Epithelial cell of proximal tubule (primary cell): ENCODE measurements around the gene AGL. TPM values are rescaled to one million over a fixed set of nuclear protein-coding genes. Genes with fewer than 3 reads are reported as not detected.
"Not testable (repeated sequence)": the region's sequence is repeated elsewhere in the genome, so short reads cannot be mapped to it uniquely, and the experiment has no call there.

ENCODE experiments used
- DNase-seq: peaks from one replicate; pipeline ENCODE4 v3.0.0-alpha.2; 2011; ENCODE audit warnings: low read depth
- H3K4me3 ChIP-seq: 2 replicates; pipeline ENCODE4 v1.5.1; 2011; ENCODE audit warnings: low read depth, mild to moderate bottlenecking, low read length
- CTCF ChIP-seq: conservative IDR thresholded peaks from 2 replicates; pipeline ENCODE4 v1.5.1; 2012; ENCODE audit warnings: low read depth, mild to moderate bottlenecking, low read length
- total RNA-seq: library from RNA; depleted of rRNA; stranded (reverse); fragments of >200 nt; gene quantifications from 2 replicates; pipeline ENCODE4 v1.2.3, GENCODE V29; 2015

AGL gene
- total RNA-seq, 1 donor from 2014 or later: 9.1 TPM

DNA sequence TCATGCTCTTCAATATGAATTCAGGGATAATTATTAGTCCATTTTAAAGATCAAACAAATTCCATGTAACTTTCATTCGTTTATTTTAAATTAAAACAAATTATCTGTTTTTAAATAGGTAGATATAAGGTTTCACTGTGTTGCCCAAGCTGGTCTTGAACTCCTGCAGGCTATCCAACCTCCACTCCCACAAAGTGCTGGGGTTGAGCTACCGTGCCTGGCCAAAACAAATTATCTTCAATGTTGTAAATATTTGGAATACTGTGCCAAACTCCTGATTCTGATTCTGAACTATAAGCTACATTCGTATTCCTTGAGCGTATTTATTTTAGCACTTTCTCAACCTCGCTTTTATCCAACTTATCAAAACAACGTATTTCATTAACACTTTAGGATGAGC lies 19.6 kb downstream of the AGL start:
- no peak for TF ChIP-seq CTCF
- no peak for DNase-seq
- no peak overlapping the region for H3K4me3 ChIP-seq

- TF ChIP-seq CTCF: no peak
- no peak for DNase-seq
- no peak overlapping the region for H3K4me3 ChIP-seq
Observed at GRCh38 chr1:99872063-99872462, 21.9 kb downstream of the AGL start.

DNA sequence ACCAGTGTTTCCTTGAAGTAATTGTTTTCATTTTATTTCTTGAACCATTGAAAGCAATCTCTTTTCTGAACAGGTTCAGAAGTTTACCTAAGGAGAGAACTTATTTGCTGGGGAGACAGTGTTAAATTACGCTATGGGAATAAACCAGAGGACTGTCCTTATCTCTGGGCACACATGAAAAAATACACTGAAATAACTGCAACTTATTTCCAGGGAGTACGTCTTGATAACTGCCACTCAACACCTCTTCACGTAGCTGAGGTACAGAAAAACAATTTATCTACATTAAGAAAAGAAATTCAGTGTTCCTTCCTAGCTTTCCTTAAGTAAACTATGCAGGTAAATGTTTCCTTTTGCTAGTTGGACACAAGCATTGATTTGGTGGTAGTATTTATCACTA lies 27.4 kb downstream of the AGL start:
- DNase-seq: no peak
- no peak for TF ChIP-seq CTCF
- no peak overlapping the region for H3K4me3 ChIP-seq

GRCh38 chr1:99886179-99886578 lies 36.0 kb downstream of the AGL start:
- no peak for DNase-seq
- no peak for TF ChIP-seq CTCF

GRCh38 chr1:99886841-99887240 lies 36.7 kb downstream of the AGL start:
- DNase-seq: no peak

More at GRCh38 chr1:99886179-99886578, 36.0 kb downstream of the AGL start:
- H3K4me3 ChIP-seq: no peak overlapping the region

DNA sequence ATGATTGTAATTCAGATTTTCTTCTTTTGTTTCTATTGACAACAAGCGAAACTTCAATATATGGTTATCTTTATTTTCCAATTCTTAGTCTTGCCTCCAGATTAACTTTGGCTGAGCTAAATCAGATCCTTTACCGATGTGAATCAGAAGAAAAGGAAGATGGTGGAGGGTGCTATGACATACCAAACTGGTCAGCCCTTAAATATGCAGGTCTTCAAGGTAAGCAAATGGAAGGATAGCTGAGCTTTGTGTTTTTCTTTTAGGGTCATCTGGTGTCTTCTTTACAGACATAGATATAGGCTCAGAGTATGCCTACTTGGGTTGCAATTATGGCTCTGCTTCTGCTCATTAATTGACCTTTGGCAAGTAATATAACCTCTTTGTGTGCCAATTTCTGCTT lies 37.7 kb downstream of the AGL start:
- no peak for TF ChIP-seq CTCF
- no peak for DNase-seq

More at GRCh38 chr1:99886841-99887240, 36.7 kb downstream of the AGL start:
- no peak for TF ChIP-seq CTCF
- H3K4me3 ChIP-seq: no peak overlapping the region

GRCh38 chr1:99891997-99892396 lies 41.8 kb downstream of the AGL start:
- no peak for TF ChIP-seq CTCF
- DNase-seq: no peak
- no peak overlapping the region for H3K4me3 ChIP-seq

More for the DNA sequence above, 37.7 kb downstream of the AGL start:
- no peak overlapping the region for H3K4me3 ChIP-seq

DNA sequence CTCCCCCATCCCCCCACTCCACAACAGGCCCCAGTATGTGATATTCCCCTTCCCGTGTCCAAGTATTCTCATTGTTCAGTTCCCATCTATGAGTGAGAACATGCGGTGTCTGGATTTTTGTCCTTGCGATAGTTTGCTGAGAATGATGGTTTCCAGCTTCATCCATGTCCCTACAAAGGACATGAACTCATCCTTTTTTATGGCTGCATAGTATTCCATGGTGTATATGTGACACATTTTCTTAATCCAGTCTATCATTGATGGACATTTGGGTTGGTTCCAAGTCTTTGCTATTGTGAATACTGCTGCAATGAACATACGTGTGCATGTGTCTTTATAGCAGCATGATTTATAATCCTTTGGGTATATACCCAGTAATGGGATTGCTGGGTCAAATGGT lies 53.1 kb downstream of the AGL start:
- not testable (repeated sequence) for H3K4me3 ChIP-seq, DNase-seq
